B cell (primary cell): Measurements from ENCODE around the gene CREBBP. TPM values are rescaled to one million over a fixed set of nuclear protein-coding genes. Genes with fewer than 3 reads are reported as not detected.

Experiments used
- ATAC-seq: fragments of 200-7000 bp; cut with Tn5 transposase; one replicate; pipeline ENCODE4 v1.10.0; 2021; ENCODE audit warnings: low read depth, mild to moderate bottlenecking, moderate number of reproducible peaks, moderate library complexity
- CTCF ChIA-PET: fragments of 350-600 bp; sonication (Branson Sonifier 250); formaldehyde crosslinking; loops from one replicate; lab custom pipeline; 2021; ENCODE audit warnings: antibody characterized with exemption, inconsistent platforms; lab: Charles Lee
- POLR2A ChIA-PET: fragments of 350-600 bp; sonication (Branson Sonifier 250); formaldehyde crosslinking; loops from one replicate; lab custom pipeline; 2021; ENCODE audit warnings: antibody characterized with exemption; lab: Charles Lee
- DNase-seq: peaks from one replicate; pipeline ENCODE4 v3.0.0; 2013
- H2AFZ ChIP-seq: 2 replicates; pipeline ENCODE4 v1.6.1; 2012; ENCODE audit warnings: mild to moderate bottlenecking, low read depth, low read length; ENCODE audit not compliant: insufficient read depth, poor library complexity, severe bottlenecking
- H3K27ac ChIP-seq, 2 donors: 1 replicate in 1 of 2; 2 replicates in 1 of 2; pipeline ENCODE4 v1.5.1; 2012 to 2013; ENCODE audit warnings: low read length in 2 of 2, mild to moderate bottlenecking in 2 of 2, moderate library complexity in 1 of 2
- H3K27me3 ChIP-seq, 4 experiments: fragments of 200-600 bp in 1 of 4; sonication (generic) in 1 of 4; replicated peaks in 1 of 4; 1 replicate in 2 of 4; 2 replicates in 2 of 4; pipeline versions ENCODE4 v1.6.1 to v1.7.0; 2013 to 2016; ENCODE audit warnings: low read length in 3 of 4, mild to moderate bottlenecking in 2 of 4, mixed read lengths in 1 of 4, moderate library complexity in 1 of 4; ENCODE audit not compliant: insufficient read depth in 4 of 4, control insufficient read depth in 3 of 4; ENCODE audit errors: control extremely low read depth in 1 of 4
- H3K36me3 ChIP-seq, 2 experiments: replicated peaks in 1 of 2; 1 replicate in 1 of 2; 2 replicates in 1 of 2; pipeline versions ENCODE4 v1.6.1 to v1.7.1; 2013; ENCODE audit warnings: low read length in 1 of 2; ENCODE audit not compliant: insufficient read depth in 2 of 2, control insufficient read depth in 1 of 2; ENCODE audit errors: control extremely low read depth in 1 of 2, extremely low read depth in 1 of 2
- H3K4me1 ChIP-seq, 2 donors: fragments of 200-600 bp in 1 of 2; sonication (generic) in 1 of 2; 1 replicate in 1 of 2; 2 replicates in 1 of 2; pipeline versions ENCODE4 v1.5.1 to v1.6.1; 2013 to 2017; ENCODE audit warnings: low read length in 2 of 2; ENCODE audit not compliant: control insufficient read depth in 2 of 2, insufficient read depth in 2 of 2
- H3K4me2 ChIP-seq: replicated peaks from 2 replicates; pipeline ENCODE3; 2012; ENCODE audit warnings: mild to moderate bottlenecking, low read depth, low read length; ENCODE audit not compliant: poor library complexity, severe bottlenecking
- H3K4me3 ChIP-seq, 5 experiments: fragments of 200-600 bp in 1 of 5; sonication (generic) in 1 of 5; 1 replicate in 3 of 5; 2 replicates in 2 of 5; pipeline versions ENCODE4 v1.5.1 to v1.7.0; 2011 to 2016; ENCODE audit warnings: low read length in 4 of 5, mild to moderate bottlenecking in 4 of 5, low read depth in 2 of 5, control low read depth in 1 of 5, moderate library complexity in 1 of 5; ENCODE audit not compliant: insufficient read depth in 1 of 5; ENCODE audit errors: control extremely low read depth in 1 of 5, extremely low read depth in 1 of 5
- H3K79me2 ChIP-seq: fragments of 200-600 bp; sonication (generic); one replicate; pipeline ENCODE4 v1.6.0; 2016; ENCODE audit warnings: low read length; ENCODE audit not compliant: control insufficient read depth, insufficient read depth
- H3K9ac ChIP-seq: fragments of 200-600 bp; sonication (generic); 2 replicates; pipeline ENCODE4 v1.6.1; 2017; ENCODE audit warnings: mild to moderate bottlenecking, low read length, moderate library complexity
- H3K9me3 ChIP-seq, 3 donors: one replicate each; pipeline versions ENCODE4 v1.6.1 to v1.7.1; 2013; ENCODE audit warnings: low read length in 2 of 3; ENCODE audit not compliant: control insufficient read depth in 2 of 3, insufficient read depth in 1 of 3; ENCODE audit errors: control extremely low read depth in 1 of 3
- H4K20me1 ChIP-seq: 2 replicates; pipeline ENCODE4 v1.6.0; 2012; ENCODE audit warnings: mild to moderate bottlenecking, low read length; ENCODE audit not compliant: insufficient read depth, control insufficient read depth, poor library complexity, severe bottlenecking
- H3K27ac Mint-ChIP-seq: one replicate; pipeline ENCODE4 v1.8.0; 2021; ENCODE audit warnings: mixed read lengths
- H3K27me3 Mint-ChIP-seq: one replicate; pipeline ENCODE4 v1.8.0; 2021; ENCODE audit warnings: mixed read lengths
- H3K4me1 Mint-ChIP-seq: one replicate; pipeline ENCODE4 v1.8.0; 2021; ENCODE audit warnings: mixed read lengths
- H3K4me3 Mint-ChIP-seq: one replicate; pipeline ENCODE4 v1.8.0; 2021; ENCODE audit warnings: mixed read lengths
- H3K9me3 Mint-ChIP-seq: one replicate; pipeline ENCODE4 v1.8.0; 2022; ENCODE audit warnings: mixed read lengths; ENCODE audit not compliant: insufficient read depth
- CTCF ChIP-seq: fragments of 200-600 bp; IDR thresholded peaks from one replicate; pipeline ENCODE4 v1.8.0; 2022; ENCODE audit warnings: antibody characterized with exemption, mild to moderate bottlenecking
- EZH2 ChIP-seq: IDR thresholded peaks from 2 replicates; pipeline ENCODE4 v1.6.1; 2012; ENCODE audit warnings: borderline replicate concordance, low read depth, mild to moderate bottlenecking, moderate library complexity, low read length; ENCODE audit not compliant: insufficient read depth, poor library complexity, severe bottlenecking
- WGBS: methylation state at CpG from one replicate; pipeline ENCODE4 v1.1.5; 2013; ENCODE audit warnings: missing lambda C conversion rate; ENCODE audit not compliant: insufficient coverage; 5-methylcytosine and 5-hydroxymethylcytosine counted together
- intact Hi-C: fragments of 100-400 bp; cut with micrococcal nuclease; formaldehyde crosslinking; loops from one replicate; pipeline ENCODE4 v1.10.0; 2022
- polyA plus RNA-seq: library from polyadenylated mRNA; depleted of rRNA; stranded (reverse); fragments of >200 nt; gene quantifications from 2 replicates; pipeline ENCODE4 v1.2.3, GENCODE V29; 2012
- total RNA-seq, 2 donors: library from RNA; stranded (reverse); fragments of 120-200 nt in 1 of 2; gene quantifications; 1 replicate in 1 of 2; 2 replicates in 1 of 2; pipeline versions ENCODE4 v1.2.3 to v1.2.4, GENCODE V29; 2013 to 2022

Gene CREBBP
- total and polyA plus RNA-seq, 2 donors (not counting 1 experiment from before 2014, with no cell fraction given) = 27.6 to 206 TPM

- POLR2A ChIA-PET = no interaction called here
- no peak overlapping the region for H3K4me2 ChIP-seq
- CTCF ChIA-PET = no interaction called here
- no peak overlapping the region for H3K4me3 ChIP-seq
- peaks cover 22% of the 10 kb centered on the region for H4K20me1 ChIP-seq
- no peaks in the 10 kb centered on the region for H3K9me3 ChIP-seq
- no peak overlapping the region for H3K27ac Mint-ChIP-seq
- peaks cover 30% of the 10 kb centered on the region for H3K79me2 ChIP-seq
- no peaks in the 10 kb centered on the region for H3K9me3 Mint-ChIP-seq
- no peak overlapping the region for H2AFZ ChIP-seq
- H3K4me1 ChIP-seq = no peaks in the 10 kb centered on the region
- TF ChIP-seq EZH2 (no peak), CTCF (no peak)
- no peaks in the 10 kb centered on the region for H3K27me3 ChIP-seq
- ATAC-seq (no peak), DNase-seq (no peak)
- no peak overlapping the region for H3K4me3 Mint-ChIP-seq
- no peak overlapping the region for H3K27ac ChIP-seq
- over 99% methylated on average over 14 of the region's 14 CpGs for WGBS
- no peak overlapping the region for H3K9ac ChIP-seq
- H3K4me1 Mint-ChIP-seq = no peaks in the 10 kb centered on the region
- no peaks in the 10 kb centered on the region for H3K27me3 Mint-ChIP-seq
- intact Hi-C loops = no loop called here
- peaks cover 16 to 88% of the 10 kb centered on the region in 2 experiments for H3K36me3 ChIP-seq
These were observed 140.3 kb downstream of the CREBBP start for GRCh38 chr16:3740186-3740585.

GRCh38 chr16:3739636-3740035 is 140.9 kb downstream of the CREBBP start:
- no peaks in the 10 kb centered on the region for H3K4me1 ChIP-seq
- H3K27me3 Mint-ChIP-seq = no peaks in the 10 kb centered on the region
- H2AFZ ChIP-seq = no peak overlapping the region
- WGBS = 94% methylated on average over 7 of the region's 9 CpGs
- ChIA-PET POLR2A (no interaction called here), CTCF (no interaction called here)
- no peak overlapping the region for H3K4me3 Mint-ChIP-seq
- DNase-seq (no peak), ATAC-seq (no peak)
- no peak overlapping the region for H3K4me2 ChIP-seq
- H3K36me3 ChIP-seq = peaks cover 12 to 88% of the 10 kb centered on the region in 2 experiments
- no peaks in the 10 kb centered on the region for H3K27me3 ChIP-seq
- no peak overlapping the region for H3K27ac Mint-ChIP-seq
- no peaks in the 10 kb centered on the region for H3K9me3 ChIP-seq
- no peak for TF ChIP-seq CTCF
- no peak for TF ChIP-seq EZH2
- H3K4me1 Mint-ChIP-seq = no peaks in the 10 kb centered on the region
- intact Hi-C loops = no loop called here
- peaks cover 34% of the 10 kb centered on the region for H3K79me2 ChIP-seq
- peaks cover 25% of the 10 kb centered on the region for H4K20me1 ChIP-seq
- H3K9me3 Mint-ChIP-seq = no peaks in the 10 kb centered on the region
- no peak overlapping the region for H3K27ac ChIP-seq
- no peak overlapping the region for H3K4me3 ChIP-seq
- H3K9ac ChIP-seq = no peak overlapping the region
